ENCODE results near the gene HOXA7. TPM values are rescaled to one million over a fixed set of nuclear protein-coding genes. Genes with fewer than 3 reads are reported as not detected.
A peak's percentile ranks its signal among the peaks of the same experiment; 100 is the strongest.

Gene HOXA7
- total RNA-seq, 1 donor from 2014 or later, result 17.9 TPM

- Mint-ChIP-seq H3K36me3 (no peaks in the 10 kb centered on the region), H3K4me3 (peak overlapping the region; percentile 33), H3K9me3 (no peaks in the 10 kb centered on the region), H3K27ac (peak overlapping the region; percentile 15), H3K4me1 (peaks cover 28% of the 10 kb centered on the region), H3K27me3 (ENCODE audit: low read depth) (peaks cover 93% of the 10 kb centered on the region)
- TF ChIP-seq CTCF (IDR thresholded peaks at IDR 0.05; ENCODE audit: unreplicated experiment), result no peak
- DNase-seq (ENCODE audit: low spot score in 2 of 2, unreplicated experiment in 2 of 2), result no peak
Observed at GRCh38 chr7:27202862-27203134, 46.3 kb upstream of the HOXA7 start.

GRCh38 chr7:27202018-27202861, 45.8 kb upstream of the HOXA7 start:
- no peaks in the 10 kb centered on the region for H3K36me3 Mint-ChIP-seq
- H3K27me3 Mint-ChIP-seq (ENCODE audit: low read depth), result peaks cover 93% of the 10 kb centered on the region
- peak in 1 of 2 experiments; percentile 39 for DNase-seq (ENCODE audit: low spot score in 2 of 2, unreplicated experiment in 2 of 2)
- H3K4me3 Mint-ChIP-seq, result peak overlapping the region; percentile 75
- H3K4me1 Mint-ChIP-seq, result peaks cover 28% of the 10 kb centered on the region
- no peaks in the 10 kb centered on the region for H3K9me3 Mint-ChIP-seq
- TF ChIP-seq CTCF (IDR thresholded peaks at IDR 0.05; ENCODE audit: unreplicated experiment), result no peak
- H3K27ac Mint-ChIP-seq, result peak overlapping the region; percentile 70

DNA sequence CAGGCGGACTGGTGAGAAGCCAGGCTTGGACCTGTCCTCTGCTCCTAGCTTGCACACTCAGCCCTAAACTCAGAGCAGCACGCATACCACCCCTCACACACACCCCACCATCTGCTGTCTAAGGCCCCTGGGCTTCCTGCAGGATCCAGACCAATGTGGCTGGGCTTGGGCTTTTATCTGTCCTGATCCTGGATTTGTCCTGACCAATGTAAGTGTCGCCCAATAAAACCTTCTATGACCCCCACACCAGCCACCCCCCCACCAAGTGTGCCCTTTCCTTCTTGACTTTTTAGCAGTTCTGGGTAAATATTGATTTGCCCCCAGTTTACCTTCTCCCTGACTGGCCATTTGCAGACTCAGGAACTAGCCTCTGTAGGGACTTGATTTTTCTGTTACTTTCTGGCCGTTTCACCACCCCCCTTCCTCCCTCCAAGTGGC, 45.1 kb upstream of the HOXA7 start:
- peak overlapping the region; percentile 75 for H3K4me3 Mint-ChIP-seq
- peaks cover 93% of the 10 kb centered on the region for H3K27me3 Mint-ChIP-seq (ENCODE audit: low read depth)
- no peaks in the 10 kb centered on the region for H3K36me3 Mint-ChIP-seq
- H3K4me1 Mint-ChIP-seq, result peaks cover 28% of the 10 kb centered on the region
- H3K9me3 Mint-ChIP-seq, result no peaks in the 10 kb centered on the region
- no peak for TF ChIP-seq CTCF (IDR thresholded peaks at IDR 0.05; ENCODE audit: unreplicated experiment)
- peak overlapping the region; percentile 70 for H3K27ac Mint-ChIP-seq
- peak in 1 of 2 experiments; percentile 38 for DNase-seq (ENCODE audit: low spot score in 2 of 2, unreplicated experiment in 2 of 2)

DNA sequence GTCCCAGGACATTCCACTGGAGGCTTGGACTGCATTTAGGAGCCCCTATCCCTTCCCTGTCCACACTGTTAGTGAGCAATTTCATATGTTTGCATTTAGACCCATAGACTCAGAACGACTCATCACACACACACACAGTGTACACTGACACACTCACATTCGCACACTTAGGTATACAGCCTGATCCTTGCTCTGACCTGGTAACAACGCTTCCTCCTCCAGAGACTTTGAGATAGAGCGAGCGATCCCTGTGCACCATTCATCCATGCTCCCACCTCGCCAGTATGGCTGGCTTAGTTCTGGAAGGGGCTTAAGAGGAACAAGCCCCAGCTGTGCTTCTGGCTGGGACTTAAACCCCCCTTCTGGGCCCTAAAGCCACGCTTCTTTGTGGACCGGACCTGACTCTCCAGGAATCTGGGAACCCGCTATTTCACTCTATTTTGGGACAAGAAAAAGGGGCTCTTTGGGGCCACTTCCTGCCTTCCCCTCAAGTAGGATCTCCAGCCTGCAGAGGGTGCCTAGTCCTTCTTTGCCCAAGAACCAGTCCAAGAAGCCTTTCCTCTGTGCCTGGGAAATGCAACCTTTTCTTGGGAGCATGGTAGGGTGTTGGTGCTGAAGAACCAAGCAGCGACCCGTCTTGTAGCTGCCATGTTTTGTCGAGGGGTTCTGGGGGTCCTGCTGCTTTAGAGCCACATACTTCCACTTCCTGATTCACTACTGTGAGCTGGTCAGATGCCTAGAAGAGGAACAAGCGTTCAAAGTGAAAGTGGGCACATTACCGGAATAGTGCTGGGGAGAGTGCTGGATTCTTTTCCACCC, 44.5 kb upstream of the HOXA7 start:
- Mint-ChIP-seq H3K27ac (peak overlapping the region; percentile 70), H3K27me3 (ENCODE audit: low read depth) (peaks cover 91% of the 10 kb centered on the region), H3K4me3 (peak overlapping the region; percentile 75), H3K36me3 (no peaks in the 10 kb centered on the region), H3K4me1 (peaks cover 26% of the 10 kb centered on the region), H3K9me3 (no peaks in the 10 kb centered on the region)
- peak in 1 of 2 experiments; percentile 38 for DNase-seq (ENCODE audit: low spot score in 2 of 2, unreplicated experiment in 2 of 2)
- no peak for TF ChIP-seq CTCF (IDR thresholded peaks at IDR 0.05; ENCODE audit: unreplicated experiment)

GRCh38 chr7:27199849-27200760, 43.6 kb upstream of the HOXA7 start, which contains the start of gene HOXA13:
Gene HOXA13 (minus strand): TSS chr7:27200091. CDS start chr7:27200077, 14 bp downstream.
- peaks cover 90% of the 10 kb centered on the region for H3K27me3 Mint-ChIP-seq (ENCODE audit: low read depth)
- H3K36me3 Mint-ChIP-seq, result no peaks in the 10 kb centered on the region
- peak in 1 of 2 experiments; percentile 72 for DNase-seq (ENCODE audit: low spot score in 2 of 2, unreplicated experiment in 2 of 2)
- no peaks in the 10 kb centered on the region for H3K9me3 Mint-ChIP-seq
- no peak for TF ChIP-seq CTCF (IDR thresholded peaks at IDR 0.05; ENCODE audit: unreplicated experiment)
- H3K4me1 Mint-ChIP-seq, result peaks cover 23% of the 10 kb centered on the region
- peak within 1 kb of the TSS; percentile 84 for H3K4me3 Mint-ChIP-seq
- H3K27ac Mint-ChIP-seq, result peak within 1 kb of the TSS; percentile 86
